BJ (cell line): Measurements from ENCODE around the gene ADGRA1. TPM values are rescaled to one million over a fixed set of nuclear protein-coding genes. Genes with fewer than 3 reads are reported as not detected.

Experiments used
- CTCF ChIA-PET: fragments of 350-600 bp; formaldehyde crosslinking; extraction: SDS; loops from one replicate; lab custom pipeline; 2021; ENCODE audit warnings: antibody characterized with exemption, inconsistent platforms; lab: Yijun Ruan, JAX
- POLR2A ChIA-PET: fragments of 300-600 bp; sonication (Branson Sonifier 250); formaldehyde crosslinking; extraction: SDS; loops from one replicate; lab custom pipeline; 2021; ENCODE audit warnings: antibody characterized with exemption; lab: Charles Lee
- DNase-seq: peaks from one replicate; pipeline ENCODE4 v3.0.0-alpha.2; 2011; ENCODE audit warnings: low read depth
- H3K27me3 ChIP-seq: 2 replicates; pipeline ENCODE4 v1.6.0; 2011; ENCODE audit warnings: low read length; ENCODE audit not compliant: control insufficient read depth, insufficient read depth
- H3K36me3 ChIP-seq: 2 replicates; pipeline ENCODE4 v1.5.1; 2011; ENCODE audit warnings: low read length; ENCODE audit not compliant: control insufficient read depth, insufficient read depth
- H3K4me3 ChIP-seq: 2 replicates; pipeline ENCODE4 v1.5.1; 2011; ENCODE audit warnings: low read depth, mild to moderate bottlenecking, control low read depth, low read length
- CTCF ChIP-seq: IDR thresholded peaks from 2 replicates; pipeline ENCODE4 v1.5.1; 2011; ENCODE audit warnings: low read depth, mild to moderate bottlenecking, control low read depth, inconsistent platforms, low read length, moderate library complexity; ENCODE audit not compliant: insufficient read depth
- polyA plus RNA-seq: library from polyadenylated mRNA; depleted of rRNA; stranded (reverse); fragments of >200 nt; gene quantifications from 2 replicates; pipeline ENCODE4 v1.2.3, GENCODE V29; 2011

The ADGRA1 gene
- polyA plus RNA-seq, 1 experiment, result not detected

- no peak for DNase-seq
- H3K4me3 ChIP-seq, result no peak overlapping the region
- H3K36me3 ChIP-seq, result no peaks in the 10 kb centered on the region
- ChIA-PET POLR2A (no interaction called here), CTCF (no interaction called here)
- no peaks in the 10 kb centered on the region for H3K27me3 ChIP-seq
- TF ChIP-seq CTCF, result no peak
Observed at GRCh38 chr10:133056651-133057178, 31.0 kb upstream of the ADGRA1 start.

GRCh38 chr10:133058331-133059092, 29.2 kb upstream of the ADGRA1 start:
- no peak for TF ChIP-seq CTCF
- POLR2A ChIA-PET, result no interaction called here
- CTCF ChIA-PET, result no interaction called here
- H3K4me3 ChIP-seq, result no peak overlapping the region
- no peaks in the 10 kb centered on the region for H3K36me3 ChIP-seq
- no peaks in the 10 kb centered on the region for H3K27me3 ChIP-seq
- no peak for DNase-seq

- Histone ChIP-seq H3K4me3 (no peak overlapping the region), H3K27me3 (no peaks in the 10 kb centered on the region), H3K36me3 (no peaks in the 10 kb centered on the region)
- TF ChIP-seq CTCF, result no peak
- ChIA-PET POLR2A (no interaction called here), CTCF (no interaction called here)
- DNase-seq, result no peak
Observed at GRCh38 chr10:133059093-133059470, 28.6 kb upstream of the ADGRA1 start.

GRCh38 chr10:133059571-133059970, 28.2 kb upstream of the ADGRA1 start:
- ChIA-PET POLR2A (no interaction called here), CTCF (no interaction called here)
- TF ChIP-seq CTCF, result no peak
- H3K27me3 ChIP-seq, result no peaks in the 10 kb centered on the region
- DNase-seq, result no peak
- no peak overlapping the region for H3K4me3 ChIP-seq
- no peaks in the 10 kb centered on the region for H3K36me3 ChIP-seq

GRCh38 chr10:133060022-133060421, 27.7 kb upstream of the ADGRA1 start:
- ChIA-PET CTCF (no interaction called here), POLR2A (no interaction called here)
- no peaks in the 10 kb centered on the region for H3K36me3 ChIP-seq
- no peak for TF ChIP-seq CTCF
- DNase-seq, result no peak
- no peaks in the 10 kb centered on the region for H3K27me3 ChIP-seq
- no peak overlapping the region for H3K4me3 ChIP-seq
